Hepatocyte (in vitro differentiated cells): ENCODE measurements around the gene FBXO46. TPM values are rescaled to one million over a fixed set of nuclear protein-coding genes. Genes with fewer than 3 reads are reported as not detected.
A peak's percentile ranks its signal among the peaks of the same experiment; 100 is the strongest.

Source experiments
- DNase-seq: peaks from one replicate; pipeline ENCODE4 v3.0.0-alpha.2; 2016; ENCODE audit warnings: low spot score
- H2AFZ ChIP-seq: fragments of 200-600 bp; sonication (generic); 2 replicates; pipeline ENCODE4 v1.6.0; 2016; ENCODE audit warnings: antibody characterized with exemption, mild to moderate bottlenecking
- H3K27ac ChIP-seq: fragments of 200-600 bp; sonication (generic); 2 replicates; pipeline ENCODE4 v1.5.1; 2016; ENCODE audit warnings: mild to moderate bottlenecking
- H3K27me3 ChIP-seq: fragments of 200-600 bp; sonication (generic); 2 replicates; pipeline ENCODE4 v1.6.1; 2016
- H3K36me3 ChIP-seq: fragments of 200-600 bp; sonication (generic); replicated peaks from 2 replicates; pipeline ENCODE4 v1.5.1; 2016; ENCODE audit warnings: low read depth; ENCODE audit not compliant: insufficient read depth
- H3K4me1 ChIP-seq: fragments of 200-600 bp; sonication (generic); 2 replicates; pipeline ENCODE4 v1.5.1; 2016; ENCODE audit warnings: mild to moderate bottlenecking, moderate library complexity; ENCODE audit not compliant: insufficient read depth
- H3K4me2 ChIP-seq: fragments of 200-600 bp; sonication (generic); 2 replicates; pipeline ENCODE4 v1.6.0; 2016
- H3K4me3 ChIP-seq: fragments of 200-600 bp; sonication (generic); 2 replicates; pipeline ENCODE4 v1.5.1; 2016; ENCODE audit warnings: mild to moderate bottlenecking
- H3K79me2 ChIP-seq: fragments of 200-600 bp; sonication (generic); 2 replicates; pipeline ENCODE4 v1.6.0; 2017; ENCODE audit warnings: mild to moderate bottlenecking
- H3K9me2 ChIP-seq: fragments of 200-600 bp; sonication (generic); replicated peaks from 2 replicates; pipeline ENCODE4 v1.6.0; 2017; ENCODE audit warnings: mild to moderate bottlenecking; ENCODE audit not compliant: insufficient read depth
- H3K9me3 ChIP-seq: fragments of 200-600 bp; sonication (generic); 2 replicates; pipeline ENCODE4 v1.5.1; 2016; ENCODE audit warnings: low read depth, mild to moderate bottlenecking
- H4K20me1 ChIP-seq: fragments of 200-600 bp; sonication (generic); 2 replicates; pipeline ENCODE4 v1.6.0; 2016; ENCODE audit warnings: mild to moderate bottlenecking; ENCODE audit not compliant: insufficient read depth, poor library complexity, severe bottlenecking
- EZH2 ChIP-seq: fragments of 200-600 bp; sonication (generic); IDR thresholded peaks from 2 replicates; pipeline ENCODE4 v1.6.1; 2016; ENCODE audit warnings: antibody characterized with exemption, mild to moderate bottlenecking, borderline replicate concordance
- EZH2phosphoT487 ChIP-seq: fragments of 200-600 bp; sonication (generic); IDR thresholded peaks from one replicate; pipeline ENCODE4 v1.6.1; 2018; ENCODE audit warnings: antibody characterized with exemption, mild to moderate bottlenecking, low read depth, moderate library complexity; ENCODE audit not compliant: unreplicated experiment, severe bottlenecking
- WGBS: methylation state at CpG from one replicate; pipeline ENCODE4 v1.1.6; 2016; ENCODE audit warnings: low lambda C conversion rate; ENCODE audit errors: missing lambda C conversion rate; 5-methylcytosine and 5-hydroxymethylcytosine counted together
- polyA plus RNA-seq: library from polyadenylated mRNA; unstranded; fragments of >200 nt; fragmentation: Nextera tagmentation; extraction: Ambion mirVana; gene quantifications from 2 replicates; pipeline ENCODE4 v1.2.1, GENCODE V29; 2016
- total RNA-seq: library from RNA; depleted of rRNA; stranded (reverse); fragments of >200 nt; gene quantifications from 2 replicates; pipeline ENCODE4 v1.2.3, GENCODE V29; 2014
- TF ChIP-seq, protein P1 (sequence below): fragments of 200-600 bp; sonication (generic); IDR thresholded peaks from 2 replicates; pipeline ENCODE4 v1.5.1; 2016; ENCODE audit warnings: antibody characterized with exemption, mild to moderate bottlenecking; ENCODE audit not compliant: poor library complexity

The FBXO46 gene
- total and polyA plus RNA-seq, 2 experiments from 2014 or later: 7.5 to 14.8 TPM

DNA sequence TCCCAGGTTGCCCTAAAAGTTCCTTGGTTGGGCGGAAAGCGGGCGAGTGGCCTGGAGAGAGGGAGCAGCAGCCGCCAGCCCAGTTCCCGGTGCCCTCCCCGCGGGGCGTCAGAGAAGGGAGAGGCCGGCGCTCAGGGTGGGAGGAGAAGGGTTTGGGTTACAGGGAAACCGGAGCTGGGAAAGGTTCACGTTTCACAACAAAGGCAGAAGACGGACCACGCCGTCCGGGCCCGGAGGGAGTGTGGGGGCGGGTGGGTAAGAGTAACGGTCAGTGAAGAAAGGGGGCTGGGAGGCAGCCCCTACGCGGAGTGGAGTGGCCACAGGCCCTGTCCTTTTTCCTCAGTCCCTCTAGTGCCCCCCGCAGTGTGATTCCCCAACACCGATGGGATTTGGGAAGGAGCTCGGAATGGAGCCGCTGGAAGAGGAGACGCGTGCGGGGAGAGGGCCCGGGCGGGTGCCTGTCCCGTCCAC lies 36.7 kb upstream of the FBXO46 start:
- peak; percentile 84 for DNase-seq
- H2AFZ ChIP-seq: peak overlapping the region; percentile 23
- TF ChIP-seq EZH2phosphoT487: no peak
- TF ChIP-seq, protein P1, sequence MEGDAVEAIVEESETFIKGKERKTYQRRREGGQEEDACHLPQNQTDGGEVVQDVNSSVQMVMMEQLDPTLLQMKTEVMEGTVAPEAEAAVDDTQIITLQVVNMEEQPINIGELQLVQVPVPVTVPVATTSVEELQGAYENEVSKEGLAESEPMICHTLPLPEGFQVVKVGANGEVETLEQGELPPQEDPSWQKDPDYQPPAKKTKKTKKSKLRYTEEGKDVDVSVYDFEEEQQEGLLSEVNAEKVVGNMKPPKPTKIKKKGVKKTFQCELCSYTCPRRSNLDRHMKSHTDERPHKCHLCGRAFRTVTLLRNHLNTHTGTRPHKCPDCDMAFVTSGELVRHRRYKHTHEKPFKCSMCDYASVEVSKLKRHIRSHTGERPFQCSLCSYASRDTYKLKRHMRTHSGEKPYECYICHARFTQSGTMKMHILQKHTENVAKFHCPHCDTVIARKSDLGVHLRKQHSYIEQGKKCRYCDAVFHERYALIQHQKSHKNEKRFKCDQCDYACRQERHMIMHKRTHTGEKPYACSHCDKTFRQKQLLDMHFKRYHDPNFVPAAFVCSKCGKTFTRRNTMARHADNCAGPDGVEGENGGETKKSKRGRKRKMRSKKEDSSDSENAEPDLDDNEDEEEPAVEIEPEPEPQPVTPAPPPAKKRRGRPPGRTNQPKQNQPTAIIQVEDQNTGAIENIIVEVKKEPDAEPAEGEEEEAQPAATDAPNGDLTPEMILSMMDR: no peak
- no peaks in the 10 kb centered on the region for H3K27me3 ChIP-seq
- no peaks in the 10 kb centered on the region for H3K36me3 ChIP-seq
- no peaks in the 10 kb centered on the region for H3K9me3 ChIP-seq
- 1% methylated on average over 29 of the region's 31 CpGs for WGBS
- peak overlapping the region; percentile 96 for H3K4me2 ChIP-seq
- peak overlapping the region; percentile 97 for H3K27ac ChIP-seq
- H3K9me2 ChIP-seq: no peaks in the 10 kb centered on the region
- H3K79me2 ChIP-seq: peaks cover 34% of the 10 kb centered on the region
- H3K4me3 ChIP-seq: peak overlapping the region; percentile 65
- peaks cover 37% of the 10 kb centered on the region for H3K4me1 ChIP-seq
- H4K20me1 ChIP-seq: no peaks in the 10 kb centered on the region

DNA sequence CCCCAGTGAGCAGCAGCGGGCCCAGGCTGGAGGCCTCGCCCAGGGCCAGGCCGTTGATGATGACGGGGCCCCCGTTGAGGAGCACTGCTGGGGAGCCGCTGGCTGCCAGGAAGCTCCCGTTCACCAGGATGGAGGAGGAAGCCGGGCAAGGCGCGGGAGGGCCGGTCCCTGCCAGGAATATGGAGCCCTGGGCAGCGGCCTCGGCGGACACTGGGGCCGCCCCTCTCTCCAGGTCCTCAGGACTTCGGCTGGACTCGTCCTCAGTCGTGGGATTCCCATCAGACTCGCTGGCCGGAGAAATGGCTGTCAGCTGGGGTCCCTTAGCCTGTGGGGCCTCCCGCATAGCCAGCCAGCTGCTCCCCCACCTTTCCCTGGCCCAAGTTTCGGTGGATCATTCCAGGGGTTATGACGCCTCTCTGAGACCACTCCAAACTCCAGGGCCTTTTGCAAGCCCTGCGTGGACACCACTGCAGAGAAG lies 36.2 kb upstream of the FBXO46 start:
- H3K4me1 ChIP-seq: peaks cover 37% of the 10 kb centered on the region
- TF ChIP-seq, protein P1: no peak
- TF ChIP-seq EZH2phosphoT487 (no peak), EZH2 (no peak)
- H3K4me2 ChIP-seq: peak overlapping the region; percentile 96
- H3K79me2 ChIP-seq: peaks cover 34% of the 10 kb centered on the region
- no peaks in the 10 kb centered on the region for H3K36me3 ChIP-seq
- peak overlapping the region; percentile 65 for H3K4me3 ChIP-seq
- H3K27ac ChIP-seq: peak overlapping the region; percentile 97
- H3K9me3 ChIP-seq: no peaks in the 10 kb centered on the region
- no peaks in the 10 kb centered on the region for H3K9me2 ChIP-seq
- H3K27me3 ChIP-seq: no peaks in the 10 kb centered on the region
- peak overlapping the region; percentile 23 for H2AFZ ChIP-seq
- no peaks in the 10 kb centered on the region for H4K20me1 ChIP-seq
- WGBS: 39% methylated on average over 22 of the region's 24 CpGs
- no peak for DNase-seq

DNA sequence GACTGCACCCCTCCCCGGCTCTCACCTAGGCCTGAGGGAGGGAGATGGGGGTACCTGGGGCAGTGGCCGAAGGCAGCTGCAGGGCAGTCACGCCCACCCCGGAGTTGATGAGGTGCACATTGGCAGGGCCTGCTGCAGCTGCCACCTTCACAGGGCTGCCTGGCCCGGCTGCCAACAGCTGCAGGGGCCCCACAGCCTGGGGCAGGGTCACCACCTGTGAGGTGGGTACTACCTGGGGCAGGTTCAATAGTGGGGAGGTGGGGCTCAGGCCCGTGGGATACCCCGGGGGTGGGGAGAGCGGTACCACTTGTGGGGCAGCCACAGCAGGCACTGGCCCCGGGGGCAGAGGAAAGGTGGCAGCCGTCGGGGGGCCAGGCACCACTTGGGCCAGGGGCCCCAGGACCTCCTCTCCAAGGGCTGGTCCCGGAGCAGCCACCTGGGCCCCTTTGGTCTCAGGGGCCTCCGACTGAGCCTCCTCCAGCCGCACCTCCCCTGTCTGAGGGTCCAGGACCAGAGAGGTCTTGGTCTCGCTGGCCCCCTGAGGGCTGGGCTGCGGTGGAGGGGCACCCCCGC lies 35.7 kb upstream of the FBXO46 start:
- Histone ChIP-seq H3K27me3 (no peaks in the 10 kb centered on the region), H2AFZ (no peak overlapping the region), H3K4me2 (peak overlapping the region; percentile 96), H4K20me1 (no peaks in the 10 kb centered on the region), H3K4me1 (peaks cover 37% of the 10 kb centered on the region), H3K9me3 (no peaks in the 10 kb centered on the region), H3K27ac (peak overlapping the region; percentile 97), H3K36me3 (no peaks in the 10 kb centered on the region), H3K4me3 (no peak overlapping the region), H3K9me2 (no peaks in the 10 kb centered on the region), H3K79me2 (peaks cover 34% of the 10 kb centered on the region)
- no peak for TF ChIP-seq EZH2
- TF ChIP-seq, protein P1: no peak
- no peak for TF ChIP-seq EZH2phosphoT487
- 85% methylated on average over 11 of the region's 17 CpGs for WGBS
- no peak for DNase-seq
